DMS114 treated with DMSO at 0.1 percent for 48 hours (cell line): ENCODE results near the gene VIPR2.

Source experiments
- DNase-seq: peaks from one replicate; lab custom pipeline; 2025; ENCODE audit not compliant: unreplicated experiment; lab: John Stamatoyannopoulos, UW

Gene VIPR2

DNA sequence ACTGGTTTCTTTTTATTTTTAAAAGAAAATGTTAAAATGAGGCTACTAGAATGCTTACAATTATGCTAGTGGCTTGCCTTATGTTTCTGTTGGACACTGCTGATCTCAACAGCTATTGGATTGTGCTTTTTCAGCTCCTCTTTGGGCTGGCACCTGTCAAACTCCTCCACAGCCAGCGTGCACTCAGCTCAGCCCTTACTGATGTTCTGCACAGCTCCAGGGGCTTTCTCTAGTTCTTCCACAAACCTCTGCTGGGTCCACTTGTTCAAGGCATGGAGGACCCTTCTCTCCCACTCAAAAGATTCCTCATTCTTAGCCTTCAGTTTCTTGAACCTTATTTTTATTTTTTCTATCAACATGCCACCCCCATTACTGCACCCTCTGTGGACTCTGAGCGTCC, 96.0 kb downstream of the VIPR2 start:
- DNase-seq: no peak

DNA sequence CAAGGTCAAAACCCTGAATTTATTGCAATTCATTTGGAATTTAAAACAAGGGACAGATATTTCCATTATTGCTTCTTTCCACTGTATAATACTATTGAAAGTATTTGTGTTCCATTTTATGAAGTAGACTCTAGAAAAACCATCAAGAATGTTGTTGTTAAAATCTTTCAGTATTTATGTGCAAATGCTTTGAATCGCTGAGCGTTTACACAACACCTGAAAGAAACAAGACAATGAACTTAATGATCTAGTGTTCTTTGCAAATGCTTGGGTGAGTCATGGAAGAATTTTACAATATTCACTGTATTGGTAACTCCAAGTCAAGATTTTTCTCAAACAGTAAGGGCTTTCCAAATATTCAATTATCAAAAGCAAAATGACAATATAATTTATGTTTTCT, 97.1 kb downstream of the VIPR2 start:
- no peak for DNase-seq

DNA sequence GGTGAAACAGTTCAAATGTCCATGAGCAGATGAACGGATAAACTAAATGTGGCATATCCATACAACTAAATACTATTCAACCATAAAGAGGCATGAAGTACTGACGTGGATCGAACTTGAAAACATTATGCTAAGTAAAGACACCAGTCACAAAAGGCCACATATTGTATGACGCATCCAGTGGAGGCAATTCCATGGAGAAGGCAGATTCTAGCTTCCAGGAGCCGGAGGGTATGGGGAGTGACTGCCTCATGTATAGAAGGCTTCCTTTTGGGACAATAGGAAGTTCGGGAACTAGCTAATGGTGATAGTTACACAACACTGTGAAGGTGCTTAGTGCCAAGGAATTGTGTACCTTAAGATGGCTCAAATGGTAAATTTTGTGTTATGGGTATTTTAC, 98.4 kb downstream of the VIPR2 start:
- no peak for DNase-seq

DNA sequence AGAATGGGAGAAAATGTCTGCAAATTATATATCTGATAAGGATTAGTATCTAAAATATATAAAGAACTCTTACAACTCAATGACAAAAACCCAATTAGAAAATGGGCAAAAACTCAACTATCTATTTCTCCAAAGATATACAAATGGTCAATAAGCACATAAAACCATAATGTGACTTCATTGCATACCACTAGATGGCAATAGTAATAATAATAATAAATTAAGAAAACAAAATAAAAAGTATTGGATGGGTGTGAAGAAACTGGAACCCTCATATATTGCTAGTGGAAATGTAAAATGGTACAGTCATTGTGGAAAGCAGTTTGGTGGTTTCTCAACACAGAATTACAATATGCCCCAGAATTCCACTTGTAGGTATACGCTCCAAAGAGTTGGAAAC, 98.8 kb downstream of the VIPR2 start:
- DNase-seq: no peak

DNA sequence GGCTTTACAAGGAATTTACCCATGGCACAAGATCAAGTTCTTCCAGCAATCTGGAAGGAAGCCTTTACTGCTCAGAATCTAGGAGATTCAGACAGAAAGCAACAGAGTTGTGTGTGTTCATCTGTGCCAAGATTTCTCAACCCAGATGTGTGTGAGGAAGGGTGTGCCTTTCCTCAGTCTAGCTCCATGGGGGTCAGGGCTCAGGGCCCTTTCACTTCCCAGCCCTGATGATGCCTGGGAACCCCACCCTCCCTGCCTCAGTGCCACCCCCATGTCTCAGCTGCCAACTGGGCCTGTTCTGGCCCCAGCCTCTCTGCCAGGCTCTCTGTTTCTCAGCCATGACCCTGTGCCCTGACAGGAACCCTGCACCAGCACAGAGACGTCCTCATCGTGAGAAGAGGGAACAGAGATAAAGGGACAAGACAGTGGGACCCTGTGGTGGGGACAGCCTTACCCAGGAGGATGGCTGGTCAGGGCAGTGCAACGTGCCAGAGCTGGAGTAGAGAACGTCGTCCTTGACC, 102.0 kb downstream of the VIPR2 start:
- DNase-seq: no peak

DNA sequence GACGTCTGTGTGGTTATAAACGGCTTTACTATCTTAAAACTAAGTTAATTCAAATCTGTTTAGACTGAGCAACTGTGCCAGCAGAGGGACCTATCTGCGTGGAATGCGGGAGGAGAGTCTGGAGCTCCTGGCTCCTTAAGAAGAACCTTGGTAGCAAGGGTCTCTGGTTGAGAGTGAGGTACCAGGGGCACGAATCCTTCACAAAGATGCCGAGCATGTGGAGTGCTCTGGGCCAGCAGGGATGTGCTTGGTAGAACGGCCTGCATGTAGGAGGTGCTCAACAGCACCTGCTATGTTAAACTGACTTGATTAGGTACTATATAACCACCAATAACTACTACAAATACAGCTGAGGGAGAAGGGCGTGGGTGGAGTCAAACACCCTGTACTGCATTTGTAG, 102.6 kb downstream of the VIPR2 start:
- DNase-seq: no peak

DNA sequence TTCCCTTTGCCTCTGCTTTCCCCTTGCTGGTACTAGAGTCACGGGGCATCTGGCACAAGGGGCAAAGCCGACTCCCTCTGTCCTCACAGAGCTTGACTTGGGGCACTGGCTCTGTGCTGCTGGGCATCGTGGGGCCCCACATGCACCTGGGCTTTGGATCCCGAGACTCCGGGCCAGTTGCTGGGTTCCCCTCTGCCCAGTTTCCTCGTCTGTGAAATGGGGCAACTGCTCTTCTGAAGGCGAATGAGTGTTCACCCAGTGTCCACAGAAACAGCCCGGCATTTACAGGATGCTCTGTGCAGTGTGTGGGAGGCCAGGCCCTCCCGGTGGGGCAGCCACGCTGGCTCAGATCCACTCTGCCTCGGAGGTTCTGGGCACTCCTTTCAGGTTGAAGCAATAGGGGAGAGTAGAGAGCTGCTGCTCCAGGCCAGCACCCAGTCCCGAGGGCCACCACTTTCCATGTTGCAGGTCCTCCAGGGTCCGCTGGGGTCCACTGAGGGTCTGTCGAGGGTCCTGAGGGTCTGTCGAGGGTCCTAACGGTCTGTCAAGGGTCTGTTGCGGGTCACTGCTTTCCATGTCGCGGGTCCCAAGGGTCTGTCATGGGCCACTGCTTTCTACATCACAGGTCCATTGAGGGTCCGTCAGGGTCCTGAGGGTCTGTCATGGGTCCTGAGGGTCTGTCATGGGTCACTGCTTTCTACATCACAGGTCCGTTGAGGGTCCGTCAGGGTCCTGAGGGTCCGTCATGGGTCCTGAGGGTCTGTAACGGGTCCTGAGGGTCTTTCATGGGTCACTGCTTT, 103.6 kb downstream of the VIPR2 start:
- no peak for DNase-seq

DNA sequence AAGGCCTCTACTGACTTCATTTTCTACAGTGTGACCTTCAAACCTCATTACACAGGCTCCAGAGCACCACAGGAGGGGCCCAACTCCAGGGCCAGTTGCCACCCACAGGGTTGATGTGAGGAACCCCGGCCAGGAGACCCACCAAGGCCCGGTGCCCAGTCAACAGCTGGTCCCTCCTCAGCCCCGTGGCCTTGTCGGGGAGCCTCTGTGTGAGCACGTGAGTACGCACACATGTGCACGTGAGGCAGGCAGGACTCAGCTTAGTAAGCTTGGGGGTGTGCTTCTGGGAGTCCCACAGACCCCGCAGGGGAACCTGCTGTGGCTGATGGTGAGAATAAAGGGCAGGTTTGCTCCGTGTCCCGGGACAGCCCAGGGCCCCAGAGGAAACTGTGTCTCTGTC, 104.5 kb downstream of the VIPR2 start:
- no peak for DNase-seq

DNA sequence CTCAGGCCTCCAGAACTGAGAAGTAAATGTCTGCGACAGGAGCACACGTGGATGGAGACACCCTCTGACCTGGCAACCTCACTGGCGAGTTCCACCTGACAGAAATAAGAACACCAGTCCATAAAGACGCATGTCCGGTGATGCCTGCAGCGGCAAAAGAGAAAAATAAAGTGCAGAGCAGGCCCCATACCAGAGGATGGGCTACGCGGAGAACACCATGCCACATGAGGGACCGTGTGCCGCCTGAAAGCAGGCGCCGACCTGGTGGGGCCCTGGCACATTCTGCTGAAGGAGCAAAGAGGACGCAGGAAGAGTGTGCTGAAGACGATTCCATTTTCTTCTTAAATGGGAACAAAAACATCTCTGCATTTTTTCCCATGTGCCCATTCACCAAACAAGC, 105.0 kb downstream of the VIPR2 start:
- DNase-seq: no peak

DNA sequence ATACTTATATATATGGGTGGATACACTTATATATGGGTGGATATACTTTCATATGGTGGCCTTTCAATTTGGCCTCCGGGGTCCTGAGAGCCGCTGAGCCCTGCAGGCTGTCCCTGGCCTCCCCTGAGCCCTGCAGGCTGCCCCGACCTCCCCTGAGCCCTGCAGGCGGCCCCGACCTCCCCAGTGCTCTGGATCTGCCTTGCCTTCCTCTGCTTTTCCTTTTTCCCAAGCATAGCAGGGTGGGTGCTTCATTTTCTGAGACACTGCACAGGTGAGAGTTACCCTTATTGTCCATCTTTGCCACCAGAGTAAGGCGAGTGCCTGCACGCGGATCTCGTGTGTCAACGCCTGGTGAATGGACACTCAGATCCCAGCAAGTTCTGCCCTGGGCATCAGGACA, 106.6 kb downstream of the VIPR2 start:
- DNase-seq: no peak

DNA sequence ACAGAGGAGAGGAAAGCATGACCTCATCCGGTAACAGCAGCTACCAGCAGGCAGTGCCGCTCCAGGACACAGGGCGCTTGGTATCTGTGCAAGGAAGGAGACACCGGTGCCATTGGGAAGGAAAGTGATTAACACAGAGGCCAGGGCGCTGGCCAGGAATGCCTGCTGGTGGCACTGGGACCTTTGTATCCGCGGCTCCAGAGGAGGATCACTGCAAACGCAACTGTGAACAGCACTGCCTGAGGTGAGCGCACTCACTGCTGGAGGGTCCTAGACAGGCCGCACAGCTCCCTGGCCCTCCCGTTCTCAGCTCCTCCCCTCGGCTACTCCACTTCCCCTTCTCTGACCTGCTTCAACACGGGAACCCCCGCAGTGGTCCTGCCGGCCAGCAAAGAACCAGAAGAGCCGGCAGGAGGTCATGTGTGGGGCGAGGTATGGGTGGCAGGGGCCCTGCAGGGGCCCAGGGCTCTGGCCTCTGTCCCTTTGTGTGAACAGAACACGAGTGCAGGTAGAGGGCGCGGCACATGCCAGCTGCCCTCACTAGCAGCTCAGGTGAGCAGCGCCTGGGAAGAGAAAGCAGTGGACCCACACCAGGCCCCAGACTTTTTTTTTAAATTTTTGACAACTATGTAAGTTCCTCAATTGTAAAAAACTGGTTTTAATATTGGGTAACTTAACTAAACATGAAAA, 107.6 kb downstream of the VIPR2 start:
- DNase-seq: no peak

DNA sequence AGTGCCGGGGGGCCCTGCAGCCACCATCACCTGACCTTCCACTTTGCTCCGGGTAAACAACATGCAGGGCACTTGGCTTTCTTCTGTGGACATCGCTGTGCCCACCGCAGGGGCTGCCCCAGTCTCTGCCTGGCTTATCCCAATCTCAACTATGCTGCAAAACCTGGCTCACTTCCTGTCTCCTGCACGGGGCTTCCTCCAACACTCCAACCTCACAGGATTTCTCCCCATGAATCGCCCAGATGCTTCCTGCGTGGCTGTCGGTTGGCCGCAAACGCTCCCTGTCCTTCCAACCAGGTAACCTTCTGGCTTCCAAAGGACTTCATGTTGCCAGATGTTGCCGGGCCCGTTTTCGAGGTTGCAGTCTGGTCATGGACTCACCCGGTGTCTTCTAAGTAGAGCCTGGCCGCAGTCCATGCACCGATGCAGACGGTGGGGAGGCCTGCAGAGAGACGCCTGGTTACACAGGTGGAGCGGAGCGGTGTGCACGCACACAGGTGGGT, 109.0 kb downstream of the VIPR2 start:
- DNase-seq: no peak

DNA sequence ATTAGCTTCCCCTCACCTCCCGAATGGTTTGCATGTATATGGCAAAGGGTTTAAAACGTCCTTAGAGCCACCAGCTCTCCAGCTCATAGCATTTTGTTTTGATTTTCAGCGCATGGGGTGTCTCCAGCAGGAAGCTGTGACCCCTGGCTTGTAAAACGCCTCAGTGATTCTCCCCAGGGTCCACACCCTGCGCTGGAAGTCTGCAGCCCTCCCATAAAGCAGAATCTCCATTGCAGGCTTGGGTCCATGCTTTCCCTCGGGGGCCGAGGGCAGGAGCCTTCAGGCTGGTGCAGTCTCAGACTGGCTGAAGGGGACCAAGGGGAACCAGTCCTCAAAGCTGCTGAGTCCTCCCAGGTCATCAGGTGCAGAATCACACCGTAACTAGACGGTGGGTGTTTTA, 109.7 kb downstream of the VIPR2 start:
- DNase-seq: no peak

DNA sequence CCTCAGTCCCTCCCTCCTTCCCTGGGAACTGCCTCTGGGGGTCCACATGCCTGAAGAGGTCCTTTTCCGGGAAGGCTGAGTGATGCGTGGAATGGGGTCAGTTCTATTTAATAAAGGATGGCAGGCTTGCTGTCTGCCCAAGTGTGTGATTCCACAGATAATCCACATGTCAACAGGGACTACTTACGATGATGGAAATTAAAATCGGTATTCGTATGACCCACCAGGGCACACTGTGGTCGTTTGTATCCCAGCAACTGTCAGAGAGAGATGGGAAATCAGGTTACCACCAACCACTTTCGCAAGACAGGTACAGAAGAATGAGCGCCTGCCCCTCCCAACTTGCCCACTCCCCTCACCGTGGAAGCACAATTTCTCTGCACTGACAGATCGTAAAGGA, 110.3 kb downstream of the VIPR2 start:
- DNase-seq: no peak

DNA sequence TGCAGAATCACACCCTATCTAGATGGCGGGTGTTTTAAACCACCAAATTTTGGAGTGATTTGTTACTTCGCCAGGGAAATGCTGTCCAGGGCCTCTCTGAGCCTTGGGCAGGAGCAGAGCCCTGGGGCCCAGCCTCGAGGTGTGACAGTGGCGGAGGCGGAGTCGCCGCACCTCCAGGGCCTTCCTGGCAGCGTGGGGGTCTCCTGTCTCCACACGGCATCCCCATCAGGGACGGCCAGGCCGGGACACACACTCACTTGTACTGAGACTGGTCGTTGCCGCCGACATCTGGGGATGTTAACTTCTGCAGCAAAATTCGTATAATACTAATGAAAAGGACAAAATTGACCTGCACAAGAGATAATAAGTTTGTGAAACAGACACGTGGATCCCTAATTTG, 110.7 kb downstream of the VIPR2 start:
- no peak for DNase-seq

DNA sequence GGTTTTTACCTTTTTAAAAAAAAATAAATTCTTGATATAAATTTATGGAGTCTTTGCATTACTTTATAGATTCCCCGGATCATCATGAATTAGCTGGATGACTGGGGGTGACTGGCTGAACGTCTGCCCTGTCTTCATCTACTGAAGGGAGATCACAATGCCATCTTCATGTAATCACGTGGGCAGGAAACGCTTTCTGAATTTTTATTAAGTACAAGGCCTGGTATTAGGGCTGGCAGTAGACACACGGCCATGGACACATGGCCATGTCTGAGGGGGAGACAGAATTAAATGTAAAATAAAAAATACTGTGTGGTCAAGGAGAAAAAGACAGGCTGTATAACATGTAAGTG, 111.2 kb downstream of the VIPR2 start:
- DNase-seq: no peak

DNA sequence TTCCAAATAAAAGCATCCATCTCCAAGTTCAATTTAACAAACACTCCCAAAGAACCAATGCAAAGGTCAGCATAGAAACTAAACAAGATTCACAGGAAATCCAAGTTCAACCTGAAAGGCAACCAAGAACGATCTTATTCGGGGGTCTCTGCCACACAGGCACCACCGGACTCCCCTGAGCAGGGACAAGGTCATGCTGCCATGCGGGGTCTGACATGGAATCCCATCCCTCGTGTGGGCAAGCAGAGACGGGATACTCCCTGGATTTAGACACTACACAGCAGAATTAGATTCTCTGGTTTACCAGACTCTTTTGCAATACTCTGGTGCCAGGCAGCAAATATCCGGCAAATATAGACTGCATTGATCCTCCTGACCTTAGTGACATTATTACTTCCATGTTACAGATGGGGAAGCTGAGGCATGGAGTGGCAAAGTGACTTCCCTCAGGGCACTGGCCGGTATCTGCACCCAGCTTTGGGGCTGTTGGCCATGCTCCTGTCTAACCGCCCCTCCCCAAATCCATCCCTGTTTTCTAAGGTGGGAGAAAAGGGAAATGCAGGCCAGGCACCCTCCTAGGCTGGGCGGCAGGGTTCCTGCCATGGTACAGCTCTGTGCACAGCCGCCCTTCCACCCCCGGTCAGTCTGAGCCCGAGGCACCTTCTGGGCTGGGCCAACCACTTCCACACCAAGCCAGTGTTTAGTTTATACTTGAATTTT, 111.8 kb downstream of the VIPR2 start:
- no peak for DNase-seq

DNA sequence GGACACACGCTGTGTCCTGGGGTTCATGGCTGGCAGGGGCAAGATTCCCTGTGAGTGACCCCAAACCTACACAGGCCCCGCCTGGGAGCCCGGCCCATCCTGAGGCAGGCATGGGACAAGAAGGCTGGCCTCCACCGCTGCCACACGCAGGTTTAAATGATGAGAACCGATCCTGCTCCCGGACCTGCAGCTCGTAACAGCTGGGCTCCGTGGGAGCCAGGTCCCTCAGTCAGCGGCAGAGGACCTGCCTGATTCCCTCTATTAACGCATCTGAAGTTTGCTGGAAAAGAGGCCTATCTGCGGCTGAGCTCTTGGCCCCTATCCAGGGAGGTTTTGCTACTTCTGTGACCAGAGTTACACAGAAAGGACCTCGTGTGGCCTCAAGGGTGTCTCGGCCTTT, 112.3 kb downstream of the VIPR2 start:
- no peak for DNase-seq

DNA sequence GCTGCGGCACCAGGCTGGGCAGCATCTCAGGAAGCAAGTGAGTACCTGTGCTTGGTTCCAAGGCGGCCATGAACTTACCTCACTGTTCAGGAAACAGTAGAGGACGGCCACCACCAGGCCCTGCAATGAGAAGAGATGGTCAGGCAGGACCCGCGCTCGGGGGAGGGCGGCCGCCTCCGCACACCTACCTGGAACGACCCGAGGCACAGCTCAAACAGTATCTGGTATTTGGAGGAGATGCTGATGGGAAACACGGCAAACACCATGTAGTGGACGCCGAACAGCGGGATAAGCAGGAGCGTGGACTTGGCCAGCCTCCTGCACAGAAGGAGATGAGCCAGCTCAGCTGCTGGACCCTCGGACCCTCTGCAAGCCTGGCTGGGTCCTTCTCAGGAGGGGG, 112.9 kb downstream of the VIPR2 start:
- no peak for DNase-seq

DNA sequence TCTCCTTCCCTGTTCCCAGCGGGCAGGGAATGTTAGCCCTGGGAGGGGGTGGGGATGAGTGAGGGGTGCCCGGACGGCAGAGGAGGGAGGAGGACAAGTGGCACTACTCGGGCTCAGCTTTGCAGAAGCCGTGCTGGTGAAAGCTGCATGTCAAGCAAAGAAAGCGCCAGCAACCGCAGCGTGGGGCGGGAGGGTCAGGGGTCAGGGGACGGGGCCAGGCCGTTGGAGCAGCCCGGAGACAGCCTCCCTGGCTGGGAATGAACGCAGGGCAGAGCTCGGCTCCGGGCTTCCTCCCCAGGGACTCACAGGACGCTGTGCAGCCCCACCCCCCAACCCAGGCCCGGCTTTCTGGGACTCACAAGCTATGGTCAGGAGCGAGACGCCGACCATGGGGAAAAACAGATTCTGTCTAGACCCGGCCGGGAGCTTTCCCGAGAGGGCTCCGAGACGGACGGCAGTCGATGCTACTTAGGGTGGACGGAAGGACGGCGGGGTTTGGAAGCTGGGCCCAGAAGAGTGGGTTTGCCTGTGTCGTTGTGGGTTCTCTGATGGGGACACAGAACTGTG, 113.4 kb downstream of the VIPR2 start:
- no peak for DNase-seq

DNA sequence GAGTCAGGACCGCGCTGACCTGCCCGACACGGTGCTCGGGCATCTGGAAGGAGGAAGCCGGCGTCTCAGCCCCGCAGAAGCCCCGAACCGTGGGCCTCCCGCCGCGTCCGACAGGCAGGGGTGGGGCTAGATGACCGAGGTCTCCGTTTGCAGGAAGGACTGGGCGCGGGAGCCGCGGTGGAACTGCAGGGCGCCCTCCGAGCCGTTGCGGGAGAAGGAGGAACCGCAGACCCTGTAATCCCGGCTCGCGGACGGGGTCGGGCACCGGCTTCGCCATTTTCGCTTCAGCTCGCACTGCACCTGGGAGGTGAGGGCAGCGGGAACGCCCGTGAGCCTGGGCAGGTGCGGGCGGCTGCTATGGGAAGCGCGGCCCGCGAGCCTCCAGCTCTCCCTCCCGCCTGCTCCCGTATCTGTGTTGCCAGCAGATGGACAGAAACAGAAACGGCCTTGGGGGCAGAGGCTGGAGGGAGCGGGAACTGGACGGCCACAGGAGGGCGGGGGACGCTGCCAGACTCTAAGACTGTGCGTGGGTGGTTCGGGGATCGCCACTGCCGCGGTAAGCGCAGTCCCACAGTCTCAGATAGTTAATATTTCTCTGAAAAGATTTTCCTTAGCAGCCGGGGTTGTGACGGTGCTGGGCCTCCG, 114.1 kb downstream of the VIPR2 start:
- DNase-seq: peak; percentile 52
